Measurements from ENCODE around the gene KCNQ1.

The KCNQ1 gene

DNA sequence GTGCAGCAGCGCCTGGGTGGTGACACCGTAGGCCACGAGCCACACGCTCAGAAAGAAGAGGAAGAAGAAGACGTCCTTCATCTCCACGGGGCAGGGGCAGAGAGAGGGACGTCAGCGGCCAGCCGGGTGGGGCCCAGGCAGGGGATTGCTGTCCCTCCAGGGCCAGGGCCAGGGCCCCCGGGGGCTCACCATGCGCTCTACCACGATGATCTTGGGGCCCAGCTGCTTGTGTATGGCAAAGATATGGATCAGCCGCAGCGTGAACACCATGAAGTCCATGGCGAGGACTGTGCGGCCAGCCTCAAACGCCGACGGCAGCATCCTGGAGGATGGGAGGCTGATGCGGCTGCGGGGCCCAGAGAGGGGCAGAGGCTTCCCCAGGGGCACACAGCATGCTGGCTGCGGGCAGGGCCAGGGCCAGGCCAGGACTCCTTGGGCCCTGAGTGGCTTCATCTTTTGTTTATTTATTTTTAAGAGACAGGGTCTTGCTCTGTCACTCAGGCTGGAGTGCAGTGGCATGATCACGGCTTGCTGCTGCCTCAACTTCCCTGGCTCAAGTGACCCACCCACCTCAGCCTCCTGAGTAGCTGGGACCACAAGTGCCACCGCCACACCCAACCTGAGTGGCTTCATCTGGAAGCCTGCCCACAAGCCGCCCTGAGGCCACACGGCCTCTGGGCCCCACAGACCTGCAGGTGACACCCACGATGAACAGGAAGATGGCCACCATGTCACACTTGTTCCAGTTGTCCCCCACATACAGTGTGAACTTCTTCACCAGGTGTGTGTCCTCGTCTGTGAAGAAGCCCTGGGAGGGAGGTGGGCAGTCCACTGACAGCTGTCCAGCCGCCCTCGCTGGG lies 33.1 kb upstream of the KCNQ1 start:
- no peak for DNase-seq

DNA sequence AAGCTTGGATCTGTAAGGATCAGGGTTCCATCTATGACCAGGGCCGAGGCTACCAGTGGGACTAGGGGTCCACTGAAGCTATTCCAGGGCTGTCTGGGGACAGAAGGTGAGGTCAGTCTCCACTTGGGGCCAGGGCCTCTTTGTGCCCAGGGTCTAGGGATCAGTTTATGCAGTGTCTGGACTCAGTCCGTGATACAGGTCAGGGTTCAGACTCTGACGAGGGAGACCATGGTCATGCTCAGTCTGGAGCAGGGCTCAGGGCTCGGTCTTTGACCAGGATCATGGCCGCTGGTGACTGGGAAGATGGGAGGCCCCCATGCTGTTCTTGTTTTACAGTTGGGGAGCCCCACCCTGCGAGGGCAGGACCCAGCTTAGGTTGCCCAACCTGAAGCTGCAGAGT lies 32.5 kb upstream of the KCNQ1 start:
- no peak for DNase-seq

DNA sequence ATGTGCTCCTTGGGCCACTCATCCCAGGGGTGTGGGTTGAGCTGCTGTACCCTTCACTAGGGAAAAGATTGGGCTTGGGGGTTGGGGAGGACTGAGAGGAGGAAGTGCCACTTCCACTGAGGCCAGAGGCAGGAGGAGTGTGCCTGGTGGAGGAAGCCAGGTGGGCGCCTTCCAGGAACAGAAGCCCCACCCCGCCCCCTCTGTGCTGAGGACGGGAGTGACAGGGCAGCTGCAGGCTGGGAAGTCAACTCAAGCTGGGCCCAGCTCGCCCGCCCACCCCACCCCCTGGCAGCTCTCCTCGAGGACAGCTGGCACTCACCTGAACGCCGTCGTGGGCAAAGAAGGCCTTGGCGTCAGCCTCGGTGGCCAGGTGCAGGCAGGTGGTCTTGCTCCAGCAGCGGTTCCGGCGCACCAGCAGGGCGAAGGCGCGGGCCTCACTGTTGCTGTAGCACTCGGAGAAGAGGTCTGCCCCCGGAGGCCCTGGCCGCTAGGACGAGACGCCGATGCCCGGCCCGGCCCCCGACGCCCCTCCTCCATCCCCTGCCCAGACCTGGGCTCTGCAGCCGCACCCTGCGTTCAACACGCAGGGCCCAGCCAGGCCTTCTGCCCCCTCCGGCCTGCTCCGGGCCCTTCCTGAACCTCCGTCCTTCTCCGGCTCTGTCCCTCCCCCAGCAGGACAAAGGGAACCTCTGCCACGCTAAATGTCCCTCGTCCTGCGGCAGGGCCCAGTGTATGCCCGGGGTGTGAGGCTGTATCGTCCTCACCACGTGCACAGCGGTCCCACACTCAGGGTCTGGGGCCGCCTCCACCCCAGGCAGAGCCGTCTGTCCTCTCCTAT lies 30.8 kb upstream of the KCNQ1 start:
- DNase-seq = no peak

DNA sequence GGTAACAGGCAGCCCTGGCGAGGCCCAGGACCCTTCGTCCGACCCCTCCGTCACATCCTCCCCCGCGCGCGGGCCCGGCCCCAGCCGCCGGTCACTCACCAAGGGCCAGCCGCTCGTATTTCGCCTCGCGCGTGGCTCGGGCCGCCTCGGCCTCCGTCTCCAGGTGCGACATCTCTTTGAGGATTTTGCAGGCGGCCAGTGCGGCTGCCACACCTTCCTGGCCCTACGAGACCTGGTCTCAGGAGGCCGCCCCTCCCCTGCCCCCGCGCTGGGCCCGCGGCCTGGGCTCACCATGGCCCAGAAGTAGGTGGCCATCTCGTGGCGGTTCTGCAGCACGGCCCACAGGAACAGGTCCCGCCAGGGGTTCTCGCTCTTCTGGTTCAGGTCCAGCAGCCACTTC lies 30.2 kb upstream of the KCNQ1 start:
- no peak for DNase-seq

DNA sequence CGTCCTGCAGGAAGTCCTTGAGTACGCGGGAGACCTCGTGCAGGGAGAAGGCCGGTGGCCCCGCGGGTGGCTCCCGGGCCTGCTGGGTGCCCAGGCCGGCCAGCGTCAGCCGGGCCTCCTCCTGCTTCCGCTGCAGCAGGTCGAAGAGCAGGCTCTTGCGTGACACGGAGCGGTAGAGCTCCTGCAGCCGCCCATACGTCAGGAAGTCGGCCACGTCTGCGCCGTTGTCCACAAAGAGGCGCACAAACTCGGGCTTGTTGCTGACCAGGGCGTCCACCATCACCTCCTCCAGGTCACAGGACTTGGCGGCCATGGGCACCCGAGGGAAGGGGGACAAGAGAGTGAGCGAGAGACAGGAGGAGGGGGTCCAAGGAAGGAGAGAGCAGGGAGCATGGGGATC lies 29.6 kb upstream of the KCNQ1 start:
- no peak for DNase-seq

GRCh38 chr11:2415601-2416380 lies 29.0 kb upstream of the KCNQ1 start:
- DNase-seq = no peak

- DNase-seq = no peak
These were observed 28.0 kb upstream of the KCNQ1 start for GRCh38 chr11:2416765-2417164.

DNA sequence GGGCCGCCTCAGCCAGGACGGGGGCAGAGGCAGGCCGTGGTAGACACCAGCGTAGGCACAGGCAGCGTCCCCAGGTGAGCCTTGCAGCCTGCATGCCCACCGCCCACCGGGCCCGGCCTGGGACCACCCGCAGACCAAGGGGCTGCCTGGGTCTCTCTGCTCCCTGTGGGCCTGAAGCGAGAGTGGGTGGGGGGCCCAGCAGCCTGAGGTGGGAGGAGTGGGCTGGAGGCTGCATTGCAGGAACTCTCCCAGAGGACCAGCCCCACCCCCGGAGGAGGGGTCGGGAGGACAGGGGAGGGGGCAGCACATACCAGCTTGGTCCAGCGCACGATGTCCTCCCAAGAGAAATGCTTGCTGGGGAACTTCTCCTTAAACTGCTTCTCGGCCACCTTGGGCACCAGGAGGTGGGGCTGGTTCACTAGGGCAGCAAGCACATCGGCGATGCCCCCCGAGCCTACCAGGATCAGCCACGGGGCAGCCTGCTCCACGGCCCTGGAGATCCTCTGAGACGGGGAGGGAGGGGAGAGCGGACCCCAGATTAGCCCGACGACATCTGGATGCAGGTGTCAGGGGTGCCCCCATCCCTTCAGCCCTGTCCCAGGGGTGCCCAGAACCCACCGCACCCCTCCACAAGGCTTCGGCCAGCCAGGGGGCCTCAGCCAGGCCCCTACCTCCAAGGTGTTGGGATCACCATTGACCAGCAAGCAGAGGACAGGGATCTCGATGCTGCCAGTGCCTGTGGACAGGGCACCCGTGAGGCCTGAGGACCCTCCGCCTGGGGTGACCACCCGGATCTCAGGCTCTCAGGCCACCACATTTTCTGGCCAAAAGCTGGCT lies 26.7 kb upstream of the KCNQ1 start:
- no peak for DNase-seq

- no peak for DNase-seq
These were observed 26.0 kb upstream of the KCNQ1 start for GRCh38 chr11:2418693-2419360.

DNA sequence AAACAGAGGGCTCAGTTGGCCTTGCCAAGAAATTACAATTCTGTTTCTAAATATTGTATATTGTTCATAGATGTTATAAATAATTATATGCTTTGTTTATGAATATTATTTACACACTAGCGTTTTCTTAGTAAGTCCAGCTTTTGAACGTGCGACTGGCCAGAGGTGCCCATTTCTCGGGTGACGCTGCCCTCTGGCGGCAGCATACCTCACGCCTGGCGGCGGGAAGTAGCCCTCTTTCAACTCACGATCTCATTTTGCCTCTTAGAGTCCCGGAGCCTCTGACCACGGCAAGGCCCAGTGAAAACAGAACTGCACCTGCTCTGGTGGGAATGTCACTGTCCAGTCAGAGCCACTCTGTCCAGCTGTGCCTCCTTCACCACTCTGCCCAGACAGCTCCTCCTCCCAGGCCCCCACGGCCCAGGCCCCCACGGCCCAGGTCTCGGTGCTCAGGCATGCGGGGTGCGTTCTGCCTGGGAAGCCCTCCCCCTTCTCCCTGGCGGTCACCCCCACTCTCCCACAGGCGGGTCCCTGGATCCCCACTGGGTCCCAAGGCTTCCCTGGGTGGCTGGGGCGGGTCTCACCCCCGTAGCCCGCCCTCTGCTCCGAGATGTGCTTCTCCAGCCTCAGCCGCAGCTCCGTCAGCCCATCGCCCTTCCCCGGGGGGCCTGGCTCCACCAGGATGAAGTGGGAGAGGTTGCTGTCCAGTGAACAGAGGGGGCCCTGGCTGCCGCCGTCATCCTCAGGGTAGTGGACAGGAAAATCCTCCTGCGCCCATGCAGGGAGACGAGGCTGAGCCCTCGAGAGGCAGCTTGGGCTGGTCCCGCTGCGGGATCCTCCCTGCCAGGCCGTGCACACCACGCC lies 24.9 kb upstream of the KCNQ1 start:
- peak; percentile 71 for DNase-seq

- peak; percentile 71 for DNase-seq
These were observed 24.1 kb upstream of the KCNQ1 start for GRCh38 chr11:2420502-2421225.

DNA sequence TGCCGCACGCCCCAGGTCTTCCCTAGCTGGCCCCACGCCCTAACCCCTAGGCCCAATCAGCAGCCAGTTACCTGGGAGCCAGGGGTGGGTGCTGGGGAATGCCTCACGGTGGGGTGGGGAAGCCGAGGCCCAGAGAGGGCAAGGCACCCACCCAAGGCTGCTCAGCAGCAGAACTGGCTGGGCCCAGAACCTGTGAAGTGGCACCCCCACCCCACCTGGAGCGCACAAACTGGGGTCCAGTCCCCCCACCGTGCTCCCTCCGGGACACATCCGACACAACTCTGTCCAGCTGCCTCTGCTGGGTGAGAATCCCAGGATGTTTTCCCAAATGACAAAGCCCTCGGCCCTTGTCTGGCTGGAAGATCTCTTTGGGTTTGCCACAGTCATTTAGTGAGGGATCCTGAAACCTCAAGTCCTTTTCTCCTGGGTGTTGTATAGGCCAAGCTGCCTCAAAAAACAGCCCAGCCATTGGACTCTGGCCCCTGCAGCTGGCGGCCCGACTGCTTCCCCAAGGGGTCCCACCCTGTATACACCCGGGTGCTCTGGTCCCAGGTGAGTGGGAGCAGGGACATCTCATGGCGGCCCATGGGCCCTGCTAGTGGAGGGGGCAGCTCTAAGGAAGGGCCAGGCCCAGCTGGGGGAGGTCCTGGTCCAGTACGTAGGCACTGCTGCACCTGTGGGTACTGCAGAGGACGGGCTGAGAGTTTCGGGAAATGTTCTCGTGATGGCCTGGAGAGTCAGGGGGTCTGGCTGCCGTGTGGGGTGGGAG lies 23.4 kb upstream of the KCNQ1 start:
- DNase-seq = no peak

DNA sequence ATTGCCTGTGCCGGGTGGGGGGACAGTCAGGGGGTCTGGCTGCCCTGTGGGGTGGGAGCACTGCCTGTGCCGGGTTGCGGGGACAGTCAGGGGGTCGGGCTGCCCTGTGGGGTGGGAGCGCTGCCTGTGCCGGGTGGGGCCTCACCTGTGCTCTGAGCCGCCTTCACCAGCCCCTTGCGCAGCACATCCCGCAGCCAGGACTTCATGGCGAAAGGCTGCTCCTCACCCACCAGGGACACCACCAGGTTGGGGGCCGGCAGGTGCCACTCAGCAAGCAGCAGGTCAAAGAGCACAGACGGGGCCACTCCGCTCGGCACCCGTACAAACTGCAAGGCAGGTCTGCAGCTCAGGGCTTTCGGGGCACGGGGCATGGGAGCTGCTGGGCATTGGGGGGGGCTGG lies 22.8 kb upstream of the KCNQ1 start:
- DNase-seq = no peak

DNA sequence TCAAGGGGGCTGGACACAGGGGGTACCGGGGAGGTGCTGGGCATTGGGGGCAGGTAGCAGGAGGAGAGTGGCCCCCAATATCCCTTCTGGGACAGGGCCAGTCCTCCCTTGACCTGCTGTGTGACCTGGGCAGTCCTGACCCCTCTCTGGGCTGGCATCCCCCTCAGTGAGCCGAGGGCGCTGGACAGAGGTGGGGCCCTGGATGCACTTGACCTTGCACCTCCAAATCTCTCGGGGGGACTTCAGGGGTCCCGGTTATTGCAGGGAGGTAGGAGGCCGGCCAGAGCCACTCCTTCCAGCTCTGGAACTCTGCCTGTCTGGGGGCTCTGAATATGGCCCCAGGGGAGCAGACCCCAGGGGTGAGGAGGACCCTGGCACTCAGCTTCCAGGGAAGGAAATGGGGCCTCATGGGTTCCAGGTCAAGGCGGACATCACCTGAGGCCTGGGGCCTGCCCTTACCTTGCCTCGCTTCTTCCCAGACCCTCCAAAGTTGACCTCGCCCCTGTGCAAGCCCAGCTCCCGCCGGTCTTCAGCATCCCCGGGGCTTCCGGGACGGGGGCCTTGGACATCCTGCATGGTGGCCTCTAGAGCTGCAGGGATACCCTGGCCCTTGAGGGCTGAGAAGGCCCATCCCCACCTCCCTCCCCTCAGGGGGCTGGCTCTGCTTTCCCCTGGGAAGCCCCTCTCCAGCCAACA lies 22.2 kb upstream of the KCNQ1 start:
- no peak for DNase-seq

GRCh38 chr11:2423157-2424025 lies 21.4 kb upstream of the KCNQ1 start:
- DNase-seq = no peak

GRCh38 chr11:2424811-2425495 lies 19.9 kb upstream of the KCNQ1 start:
- no peak for DNase-seq

DNA sequence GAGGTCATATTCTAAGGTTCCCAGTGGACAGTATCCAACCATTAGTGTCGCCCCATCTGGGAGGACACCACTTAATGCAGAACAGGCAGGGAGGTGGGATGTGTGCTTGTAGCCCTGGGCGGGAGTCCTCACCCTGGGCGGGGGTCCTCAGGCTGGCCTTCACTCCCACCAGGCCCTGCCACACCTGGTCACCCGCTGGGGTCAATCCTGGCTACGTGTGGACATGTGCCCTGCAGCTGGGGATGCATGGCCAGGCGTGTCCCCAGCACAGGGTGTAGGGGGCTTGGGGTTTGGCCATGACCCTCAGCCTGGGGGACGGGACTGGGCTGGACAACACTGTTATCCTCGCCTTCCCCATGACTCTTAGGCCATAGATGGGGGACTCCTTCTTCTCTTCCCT lies 19.3 kb upstream of the KCNQ1 start:
- DNase-seq = no peak

Measured in CD4-positive, alpha-beta T cell treated with Interleukin-17A for 1 hour (primary cell).